ENCODE data around the gene SNX27.

Gene SNX27

GRCh38 chr1:151711044-151711800 lies 99.4 kb downstream of the SNX27 start:
- H3K4me1 ChIP-seq (ENCODE audit: insufficient read depth, poor library complexity, severe bottlenecking): peaks cover 4% of the 10 kb centered on the region
- no peaks in the 10 kb centered on the region for H3K9me3 ChIP-seq (ENCODE audit: severe bottlenecking)
- H3K4me3 ChIP-seq (ENCODE audit: severe bottlenecking): no peak overlapping the region
- DNase-seq (ENCODE audit: low spot score) (no peak), ATAC-seq (ENCODE audit: low read depth) (no peak)
- no peak overlapping the region for H3K27ac ChIP-seq (ENCODE audit: poor library complexity, severe bottlenecking)
- TF ChIP-seq, protein P1, sequence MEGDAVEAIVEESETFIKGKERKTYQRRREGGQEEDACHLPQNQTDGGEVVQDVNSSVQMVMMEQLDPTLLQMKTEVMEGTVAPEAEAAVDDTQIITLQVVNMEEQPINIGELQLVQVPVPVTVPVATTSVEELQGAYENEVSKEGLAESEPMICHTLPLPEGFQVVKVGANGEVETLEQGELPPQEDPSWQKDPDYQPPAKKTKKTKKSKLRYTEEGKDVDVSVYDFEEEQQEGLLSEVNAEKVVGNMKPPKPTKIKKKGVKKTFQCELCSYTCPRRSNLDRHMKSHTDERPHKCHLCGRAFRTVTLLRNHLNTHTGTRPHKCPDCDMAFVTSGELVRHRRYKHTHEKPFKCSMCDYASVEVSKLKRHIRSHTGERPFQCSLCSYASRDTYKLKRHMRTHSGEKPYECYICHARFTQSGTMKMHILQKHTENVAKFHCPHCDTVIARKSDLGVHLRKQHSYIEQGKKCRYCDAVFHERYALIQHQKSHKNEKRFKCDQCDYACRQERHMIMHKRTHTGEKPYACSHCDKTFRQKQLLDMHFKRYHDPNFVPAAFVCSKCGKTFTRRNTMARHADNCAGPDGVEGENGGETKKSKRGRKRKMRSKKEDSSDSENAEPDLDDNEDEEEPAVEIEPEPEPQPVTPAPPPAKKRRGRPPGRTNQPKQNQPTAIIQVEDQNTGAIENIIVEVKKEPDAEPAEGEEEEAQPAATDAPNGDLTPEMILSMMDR (IDR thresholded peaks at IDR 0.05; ENCODE audit: poor library complexity, severe bottlenecking): no peak
- H3K36me3 ChIP-seq (ENCODE audit: low read depth): no peaks in the 10 kb centered on the region
- H3K27me3 ChIP-seq (ENCODE audit: insufficient read depth, poor library complexity, severe bottlenecking): no peaks in the 10 kb centered on the region

- H3K4me1 ChIP-seq (ENCODE audit: insufficient read depth, poor library complexity, severe bottlenecking): peaks cover 4% of the 10 kb centered on the region
- H3K27ac ChIP-seq (ENCODE audit: poor library complexity, severe bottlenecking): no peak overlapping the region
- no peak for DNase-seq (ENCODE audit: low spot score)
Measured at GRCh38 chr1:151711951-151712350, 100.1 kb downstream of the SNX27 start.

GRCh38 chr1:151713044-151713443 lies 101.2 kb downstream of the SNX27 start:
- no peaks in the 10 kb centered on the region for H3K36me3 ChIP-seq (ENCODE audit: low read depth)
- DNase-seq (ENCODE audit: low spot score): no peak
- peaks cover 4% of the 10 kb centered on the region for H3K4me1 ChIP-seq (ENCODE audit: insufficient read depth, poor library complexity, severe bottlenecking)
- ATAC-seq (ENCODE audit: low read depth): no peak
- TF ChIP-seq, protein P1 (IDR thresholded peaks at IDR 0.05; ENCODE audit: poor library complexity, severe bottlenecking): no peak
- H3K4me3 ChIP-seq (ENCODE audit: severe bottlenecking): no peak overlapping the region
- peaks cover 7% of the 10 kb centered on the region for H3K27me3 ChIP-seq (ENCODE audit: insufficient read depth, poor library complexity, severe bottlenecking)
- no peak overlapping the region for H3K27ac ChIP-seq (ENCODE audit: poor library complexity, severe bottlenecking)
- no peaks in the 10 kb centered on the region for H3K9me3 ChIP-seq (ENCODE audit: severe bottlenecking)

More at GRCh38 chr1:151711951-151712350, 100.1 kb downstream of the SNX27 start:
- TF ChIP-seq, protein P1 (IDR thresholded peaks at IDR 0.05; ENCODE audit: poor library complexity, severe bottlenecking): no peak
- H3K36me3 ChIP-seq (ENCODE audit: low read depth): no peaks in the 10 kb centered on the region
- H3K27me3 ChIP-seq (ENCODE audit: insufficient read depth, poor library complexity, severe bottlenecking): peaks cover 1% of the 10 kb centered on the region
- no peaks in the 10 kb centered on the region for H3K9me3 ChIP-seq (ENCODE audit: severe bottlenecking)
- H3K4me3 ChIP-seq (ENCODE audit: severe bottlenecking): no peak overlapping the region
- no peak for ATAC-seq (ENCODE audit: low read depth)

DNA sequence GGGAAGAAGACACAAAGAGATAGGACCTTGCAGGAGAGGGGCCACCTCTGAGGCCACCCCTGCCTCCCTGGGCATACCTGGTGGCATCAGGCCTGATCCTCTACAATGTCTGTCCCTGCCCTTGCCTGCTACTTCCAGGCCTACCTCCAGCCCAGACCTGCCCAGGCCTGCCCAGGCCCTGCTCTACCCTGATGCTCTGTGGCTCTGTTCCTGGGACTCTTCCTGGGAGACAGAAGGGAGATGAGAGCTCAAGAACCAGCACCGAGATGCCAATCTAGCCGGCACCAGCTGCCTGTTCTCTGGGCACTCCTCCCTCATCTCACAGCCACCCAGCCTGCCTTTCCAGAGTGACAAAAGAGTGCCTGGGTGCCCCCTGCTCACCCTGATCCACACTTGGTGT lies 102.0 kb downstream of the SNX27 start:
- Histone ChIP-seq H3K4me1 (ENCODE audit: insufficient read depth, poor library complexity, severe bottlenecking) (peaks cover 4% of the 10 kb centered on the region), H3K27ac (ENCODE audit: poor library complexity, severe bottlenecking) (no peak overlapping the region), H3K27me3 (ENCODE audit: insufficient read depth, poor library complexity, severe bottlenecking) (peaks cover 7% of the 10 kb centered on the region), H3K36me3 (ENCODE audit: low read depth) (no peaks in the 10 kb centered on the region), H3K4me3 (ENCODE audit: severe bottlenecking) (no peak overlapping the region), H3K9me3 (ENCODE audit: severe bottlenecking) (no peaks in the 10 kb centered on the region)
- peak; percentile 69 for ATAC-seq (ENCODE audit: low read depth)
- no peak for DNase-seq (ENCODE audit: low spot score)
- TF ChIP-seq, protein P1 (IDR thresholded peaks at IDR 0.05; ENCODE audit: poor library complexity, severe bottlenecking): no peak

Measured in RWPE2 (cell line).